Cardiac fibroblast (primary cell): Measurements from ENCODE around the gene SCFD2.
A peak's percentile ranks its signal among the peaks of the same experiment; 100 is the strongest.

Source experiments
- DNase-seq, 2 donors: peaks; one replicate each; pipeline versions ENCODE4 v3.0.0 to v3.0.0-alpha.2; 2010; ENCODE audit warnings: low read depth in 2 of 2
- H3K4me3 ChIP-seq, 2 donors: replicated peaks in 1 of 2; 1 replicate in 1 of 2; 2 replicates in 1 of 2; pipeline ENCODE4 v1.5.1; 2011; ENCODE audit warnings: low read depth in 2 of 2, low read length in 2 of 2, mild to moderate bottlenecking in 2 of 2, moderate library complexity in 1 of 2
- TF ChIP-seq, protein P1 (sequence below): IDR thresholded peaks from one replicate; pipeline ENCODE4 v1.5.1; 2011; ENCODE audit warnings: low read depth, mild to moderate bottlenecking, low read length, inconsistent platforms

The SCFD2 gene

GRCh38 chr4:52939739-52940138, 426.1 kb downstream of the SCFD2 start:
- no peak for DNase-seq
- TF ChIP-seq, protein P1, sequence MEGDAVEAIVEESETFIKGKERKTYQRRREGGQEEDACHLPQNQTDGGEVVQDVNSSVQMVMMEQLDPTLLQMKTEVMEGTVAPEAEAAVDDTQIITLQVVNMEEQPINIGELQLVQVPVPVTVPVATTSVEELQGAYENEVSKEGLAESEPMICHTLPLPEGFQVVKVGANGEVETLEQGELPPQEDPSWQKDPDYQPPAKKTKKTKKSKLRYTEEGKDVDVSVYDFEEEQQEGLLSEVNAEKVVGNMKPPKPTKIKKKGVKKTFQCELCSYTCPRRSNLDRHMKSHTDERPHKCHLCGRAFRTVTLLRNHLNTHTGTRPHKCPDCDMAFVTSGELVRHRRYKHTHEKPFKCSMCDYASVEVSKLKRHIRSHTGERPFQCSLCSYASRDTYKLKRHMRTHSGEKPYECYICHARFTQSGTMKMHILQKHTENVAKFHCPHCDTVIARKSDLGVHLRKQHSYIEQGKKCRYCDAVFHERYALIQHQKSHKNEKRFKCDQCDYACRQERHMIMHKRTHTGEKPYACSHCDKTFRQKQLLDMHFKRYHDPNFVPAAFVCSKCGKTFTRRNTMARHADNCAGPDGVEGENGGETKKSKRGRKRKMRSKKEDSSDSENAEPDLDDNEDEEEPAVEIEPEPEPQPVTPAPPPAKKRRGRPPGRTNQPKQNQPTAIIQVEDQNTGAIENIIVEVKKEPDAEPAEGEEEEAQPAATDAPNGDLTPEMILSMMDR, result no peak
- H3K4me3 ChIP-seq, result no peak overlapping the region

GRCh38 chr4:52939325-52939724, 426.5 kb downstream of the SCFD2 start:
- no peak for DNase-seq
- TF ChIP-seq, protein P1, result no peak
- no peak overlapping the region for H3K4me3 ChIP-seq

DNA sequence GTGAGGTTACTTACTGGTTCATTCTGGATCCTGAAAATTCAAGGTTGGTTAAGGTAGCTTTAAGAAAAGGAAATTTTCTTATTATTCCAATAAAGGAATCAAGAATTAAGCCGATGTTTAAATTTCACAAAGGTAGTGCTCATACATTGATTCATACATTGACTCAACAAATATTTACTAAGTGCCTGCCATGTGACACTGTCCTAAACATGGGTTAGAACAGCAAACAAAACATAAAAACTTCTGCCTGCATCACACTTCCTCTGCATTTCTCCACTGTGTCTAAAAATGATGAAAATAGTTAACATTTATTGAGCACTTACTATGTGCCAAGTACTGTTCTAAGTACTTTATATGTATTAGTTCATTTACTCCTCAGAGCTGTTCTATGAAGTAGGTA, 428.0 kb downstream of the SCFD2 start:
- H3K4me3 ChIP-seq, result no peak overlapping the region
- DNase-seq, result peak in 1 of 2 donors; percentile 17
- TF ChIP-seq, protein P1, result no peak

GRCh38 chr4:52936729-52937128, 429.1 kb downstream of the SCFD2 start:
- H3K4me3 ChIP-seq, result no peak overlapping the region
- DNase-seq, result no peak
- TF ChIP-seq, protein P1, result no peak

- DNase-seq, result no peak
- H3K4me3 ChIP-seq, result no peak overlapping the region
- TF ChIP-seq, protein P1, result no peak
Measured at GRCh38 chr4:52935317-52935716, 430.5 kb downstream of the SCFD2 start.

DNA sequence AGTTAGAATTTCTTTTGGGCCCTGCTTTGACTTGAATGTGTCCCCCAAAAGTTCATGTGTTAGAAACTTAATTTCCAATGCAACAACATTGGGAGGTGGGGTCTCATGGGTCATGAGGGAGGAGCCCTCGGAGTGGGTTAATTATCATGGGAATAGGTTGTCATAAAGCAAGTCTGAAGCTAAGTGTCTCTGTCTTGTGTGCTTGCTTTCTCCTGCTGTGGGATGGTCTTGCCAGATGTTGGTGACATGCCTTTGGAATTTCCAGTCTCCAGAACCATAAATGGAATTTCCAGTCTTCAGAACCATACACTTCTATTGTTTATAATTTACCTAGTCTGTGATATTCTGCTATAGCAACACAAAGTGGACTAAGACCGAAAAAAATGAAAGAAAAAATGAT, 432.1 kb downstream of the SCFD2 start:
- DNase-seq, result peak in 1 of 2 donors; percentile 22
- TF ChIP-seq, protein P1, result no peak
- H3K4me3 ChIP-seq, result no peak overlapping the region
